ENCODE results near the gene LMTK2.

LMTK2 gene

GRCh38 chr7:98174334-98175259, 67.9 kb downstream of the LMTK2 start:
- DNase-seq (ENCODE audit: low read depth in 3 of 3, low spot score in 1 of 3): no peak

DNA sequence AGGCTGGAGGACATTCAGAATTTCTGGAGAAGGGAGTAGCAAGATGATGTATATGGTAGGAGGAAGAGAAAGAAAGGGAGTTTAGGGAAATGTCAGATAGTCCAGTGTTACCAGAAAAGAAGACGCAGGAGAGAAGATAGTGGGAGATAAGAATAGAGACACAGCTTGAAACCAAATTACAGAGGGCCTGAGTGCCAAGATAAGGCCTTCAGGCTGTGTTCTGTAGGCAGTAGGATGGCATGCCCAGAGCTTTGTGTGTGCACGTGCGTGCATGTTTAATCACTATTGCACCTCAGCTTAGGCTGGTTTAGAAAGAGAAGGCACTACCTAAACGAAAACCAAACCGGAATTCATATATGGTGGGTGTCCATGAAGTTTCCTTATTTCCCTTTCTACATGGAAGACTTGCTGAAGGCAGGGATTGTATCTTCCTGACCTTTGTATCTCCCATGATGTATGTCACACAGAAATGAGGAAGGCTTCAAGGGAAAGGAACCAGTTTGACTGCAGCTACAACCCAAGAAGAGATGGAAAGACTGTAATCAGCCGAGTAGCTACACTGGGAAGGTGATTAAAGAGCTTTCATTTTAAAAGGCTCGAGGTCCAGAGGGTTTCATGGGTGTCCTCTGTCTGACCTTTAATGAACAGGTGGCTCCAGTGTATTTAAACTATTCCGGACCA, 68.7 kb downstream of the LMTK2 start:
- DNase-seq (ENCODE audit: low read depth in 3 of 3, low spot score in 1 of 3): no peak

GRCh38 chr7:98177553-98177952, 70.9 kb downstream of the LMTK2 start:
- DNase-seq (ENCODE audit: low read depth in 3 of 3, low spot score in 1 of 3): no peak

DNA sequence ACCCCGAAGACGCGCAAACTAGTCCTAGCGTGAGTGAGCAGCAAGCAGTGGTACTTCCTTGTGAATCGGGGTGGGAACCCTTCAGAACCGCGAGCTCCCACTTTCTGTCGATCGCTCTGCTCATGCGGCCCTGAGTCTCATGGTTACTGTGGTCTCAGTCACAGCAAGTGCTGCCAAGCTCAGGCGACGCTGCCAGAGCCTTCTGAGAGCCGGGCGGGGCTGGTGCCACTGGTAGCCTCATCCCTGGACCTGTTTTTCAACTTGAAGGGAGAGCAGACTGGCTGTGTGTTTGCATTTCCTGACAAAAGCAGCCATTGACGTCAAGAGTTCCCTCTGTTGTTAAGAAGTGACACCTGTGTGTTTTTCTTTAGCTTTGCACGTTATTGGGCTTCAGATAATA, 71.7 kb downstream of the LMTK2 start:
- no peak for DNase-seq (ENCODE audit: low read depth in 3 of 3, low spot score in 1 of 3)

DNA sequence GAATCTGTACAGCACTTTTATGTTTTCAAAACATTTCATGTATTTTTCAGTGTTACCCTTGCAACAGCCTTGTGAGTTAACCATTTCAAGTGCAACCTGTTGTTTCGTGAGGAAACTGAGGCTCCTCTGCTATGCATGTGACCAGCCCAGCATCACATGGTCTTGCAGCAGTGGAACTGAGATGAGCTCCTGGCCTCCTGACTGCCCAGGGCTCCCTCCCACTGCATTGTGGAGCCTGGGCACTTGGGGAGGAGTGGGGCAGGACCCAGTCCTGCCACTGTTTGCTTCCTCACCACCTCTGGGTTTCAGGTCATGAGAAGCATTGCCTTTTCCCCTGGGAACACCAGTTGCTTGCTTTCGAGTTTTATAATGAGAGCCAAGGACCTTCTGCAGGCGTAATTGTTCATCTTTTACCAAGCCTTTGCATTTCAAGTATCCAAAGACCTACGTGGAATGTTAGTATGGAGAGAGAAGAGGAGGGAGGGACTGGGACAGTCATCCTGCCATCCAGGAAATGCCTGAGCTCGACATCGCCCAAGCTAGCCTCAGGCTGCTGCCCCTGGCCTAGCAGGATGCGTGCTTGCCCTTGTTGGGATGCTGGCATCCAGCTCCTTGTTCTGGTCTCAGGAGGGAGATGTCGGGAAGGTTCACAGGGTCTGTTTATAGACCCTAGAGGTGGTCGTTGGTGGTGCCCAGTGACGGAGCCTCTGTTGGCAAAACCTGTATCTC, 72.3 kb downstream of the LMTK2 start:
- no peak for DNase-seq (ENCODE audit: low read depth in 3 of 3, low spot score in 1 of 3)

- DNase-seq (ENCODE audit: low read depth in 3 of 3, low spot score in 1 of 3): no peak
These were observed 74.1 kb downstream of the LMTK2 start for GRCh38 chr7:98180751-98181150.

GRCh38 chr7:98185101-98185500, 78.4 kb downstream of the LMTK2 start:
- DNase-seq (ENCODE audit: low read depth in 3 of 3, low spot score in 1 of 3): no peak

GRCh38 chr7:98186452-98187137, 79.9 kb downstream of the LMTK2 start:
- no peak for DNase-seq (ENCODE audit: low read depth in 3 of 3, low spot score in 1 of 3)

DNA sequence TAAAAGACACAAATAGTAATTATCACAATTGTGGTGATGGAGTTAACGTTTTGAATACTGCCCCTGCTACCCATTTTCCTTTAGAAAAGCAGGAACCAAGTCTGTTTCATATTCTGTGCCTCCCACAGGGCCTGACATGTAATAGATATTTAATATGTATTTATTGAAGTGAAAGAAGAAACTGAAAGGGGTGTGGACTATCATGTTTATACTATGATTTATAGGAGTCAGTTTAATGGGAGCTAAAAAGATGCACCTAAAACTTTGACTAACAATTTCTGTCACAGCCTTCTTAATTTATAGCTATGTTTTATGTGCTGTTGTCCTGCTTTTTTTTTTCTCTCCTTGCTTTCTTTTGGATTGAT, 80.5 kb downstream of the LMTK2 start:
- DNase-seq (ENCODE audit: low read depth in 3 of 3, low spot score in 1 of 3): no peak

DNA sequence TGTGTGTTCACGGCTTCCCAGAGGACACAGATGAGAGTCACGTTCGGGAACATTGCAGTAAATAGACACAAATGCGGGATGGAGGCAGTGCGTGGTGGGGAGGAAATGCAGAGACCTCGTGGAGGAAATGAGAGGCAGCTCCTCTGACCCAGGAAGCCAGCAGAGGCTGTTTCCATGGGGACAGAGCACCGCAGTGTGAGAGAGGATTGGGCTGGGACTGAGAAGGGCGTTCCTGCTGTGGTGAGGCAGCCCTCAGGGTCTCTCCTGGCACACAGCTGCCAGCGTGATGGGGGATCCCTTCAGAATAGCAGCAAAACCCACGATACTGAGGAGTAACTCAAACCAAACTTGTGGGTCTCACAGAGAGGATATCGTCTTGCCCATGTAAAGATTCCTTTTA, 82.9 kb downstream of the LMTK2 start:
- no peak for DNase-seq (ENCODE audit: low read depth in 3 of 3, low spot score in 1 of 3)

- DNase-seq (ENCODE audit: low read depth in 3 of 3, low spot score in 1 of 3): no peak
These were observed 85.2 kb downstream of the LMTK2 start for GRCh38 chr7:98191668-98192431.

- DNase-seq (ENCODE audit: low read depth in 3 of 3, low spot score in 1 of 3): no peak
These were observed 86.3 kb downstream of the LMTK2 start for GRCh38 chr7:98192781-98193457.

DNA sequence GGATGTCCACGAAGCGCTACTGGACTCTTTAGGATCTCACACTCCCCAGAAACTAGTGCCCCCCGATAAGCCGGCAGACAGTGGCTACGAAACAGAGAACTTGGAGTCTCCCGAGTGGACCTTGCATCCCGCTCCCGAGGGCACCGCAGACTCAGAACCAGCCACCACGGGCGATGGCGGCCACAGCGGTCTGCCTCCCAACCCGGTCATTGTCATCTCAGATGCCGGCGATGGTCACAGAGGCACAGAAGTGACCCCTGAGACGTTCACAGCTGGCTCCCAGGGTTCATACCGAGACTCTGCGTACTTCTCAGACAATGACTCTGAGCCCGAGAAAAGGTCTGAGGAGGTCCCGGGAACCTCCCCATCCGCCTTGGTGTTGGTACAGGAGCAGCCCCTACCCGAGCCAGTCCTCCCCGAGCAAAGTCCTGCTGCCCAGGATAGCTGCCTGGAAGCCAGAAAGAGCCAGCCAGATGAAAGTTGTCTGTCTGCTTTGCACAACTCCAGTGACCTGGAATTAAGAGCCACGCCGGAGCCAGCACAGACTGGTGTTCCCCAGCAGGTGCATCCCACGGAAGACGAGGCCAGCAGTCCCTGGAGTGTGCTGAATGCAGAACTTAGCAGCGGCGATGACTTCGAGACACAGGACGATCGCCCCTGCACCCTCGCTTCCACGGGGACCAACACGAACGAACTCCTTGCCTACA, 87.0 kb downstream of the LMTK2 start:
- no peak for DNase-seq (ENCODE audit: low read depth in 3 of 3, low spot score in 1 of 3)

DNA sequence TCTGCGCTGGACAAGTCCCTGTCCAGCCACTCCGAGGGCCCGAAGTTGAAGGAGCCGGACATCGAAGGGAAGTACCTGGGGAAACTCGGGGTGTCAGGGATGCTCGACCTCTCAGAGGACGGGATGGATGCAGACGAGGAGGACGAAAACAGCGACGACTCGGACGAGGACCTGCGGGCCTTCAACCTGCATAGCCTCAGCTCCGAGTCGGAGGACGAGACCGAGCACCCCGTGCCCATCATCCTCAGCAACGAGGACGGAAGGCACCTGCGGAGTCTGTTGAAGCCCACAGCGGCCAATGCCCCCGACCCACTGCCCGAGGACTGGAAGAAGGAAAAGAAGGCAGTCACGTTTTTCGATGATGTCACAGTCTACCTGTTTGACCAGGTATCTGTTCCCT, 87.5 kb downstream of the LMTK2 start:
- no peak for DNase-seq (ENCODE audit: low read depth in 3 of 3, low spot score in 1 of 3)

DNA sequence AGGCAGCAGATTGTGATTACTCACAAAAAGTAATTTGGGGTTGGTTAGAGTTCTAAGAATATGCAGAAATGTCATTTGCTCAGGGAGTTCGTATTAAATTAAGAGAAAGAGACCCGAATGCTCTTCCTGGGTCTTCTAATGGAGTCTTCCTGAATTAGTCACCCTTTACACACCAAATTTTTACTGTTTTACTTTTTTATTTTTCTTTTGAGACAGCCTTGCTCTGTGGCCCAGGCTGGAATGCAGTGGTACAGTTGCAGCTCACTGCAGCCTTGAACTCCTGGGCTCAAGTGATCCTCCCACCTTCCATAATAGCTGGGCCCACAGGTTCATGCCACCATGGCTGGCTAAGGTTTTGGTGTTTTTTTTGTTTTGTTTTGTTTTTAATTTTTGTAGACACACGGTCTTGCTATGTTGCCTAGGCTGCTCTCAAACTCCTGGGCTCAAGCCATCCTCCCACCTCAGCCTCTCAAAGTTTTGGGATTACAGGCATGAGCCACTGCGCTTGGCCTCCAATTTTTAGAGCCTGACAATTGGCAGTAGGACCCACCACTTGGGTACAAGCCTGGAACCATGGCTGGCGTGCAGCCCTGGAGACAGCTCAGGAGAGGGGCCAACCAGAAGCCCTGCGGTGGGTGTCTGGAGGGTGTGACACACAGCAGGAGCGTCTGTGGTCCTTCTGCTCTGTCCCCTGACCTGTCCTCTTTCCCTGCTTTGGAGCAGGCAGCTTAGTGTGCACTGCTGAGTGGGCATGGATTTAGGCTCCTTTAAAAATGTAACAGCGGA, 88.2 kb downstream of the LMTK2 start:
- no peak for DNase-seq (ENCODE audit: low read depth in 3 of 3, low spot score in 1 of 3)

DNA sequence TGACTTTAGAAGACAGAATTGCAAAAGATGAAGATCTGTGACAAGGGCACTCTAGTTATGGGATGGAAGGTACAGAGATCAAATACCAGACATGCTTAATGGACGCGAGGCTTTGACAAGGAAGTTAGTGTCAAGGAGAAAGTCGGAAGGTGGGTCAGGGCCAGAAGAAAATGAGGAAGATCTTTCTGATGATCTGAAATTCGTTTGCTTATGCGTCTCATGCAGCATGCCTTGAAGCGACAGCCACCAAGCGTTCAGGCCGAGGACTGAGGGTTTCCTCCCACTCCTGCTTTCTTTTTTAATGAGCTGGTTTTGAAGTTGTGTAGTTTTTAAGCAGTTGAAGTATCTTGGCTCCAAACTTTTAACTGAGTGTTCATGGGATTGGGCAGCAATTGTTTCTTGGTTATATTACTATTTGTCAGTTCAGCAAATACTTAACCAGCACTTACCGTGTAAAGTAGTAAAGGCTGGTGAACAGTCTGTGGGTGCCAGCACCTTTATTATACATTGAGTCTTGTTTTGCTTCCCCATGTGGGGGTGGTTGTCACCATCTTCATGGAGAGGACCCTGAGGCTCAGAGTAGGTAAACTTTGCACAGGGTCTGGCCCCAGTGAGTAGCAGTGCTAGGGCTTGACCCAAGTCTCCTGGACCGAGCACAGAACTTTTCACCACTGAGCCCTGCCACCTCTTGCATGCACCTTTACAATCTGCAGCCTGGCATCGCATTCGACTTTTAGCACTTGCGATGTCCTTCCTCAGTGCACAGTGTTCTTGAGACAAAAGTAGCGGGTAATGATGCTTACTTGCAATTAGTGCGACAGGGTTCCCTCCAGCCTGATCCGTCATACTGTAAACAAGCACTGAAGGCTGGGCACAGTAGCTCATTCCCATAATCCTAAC, 90.3 kb downstream of the LMTK2 start:
- DNase-seq (ENCODE audit: low read depth in 3 of 3, low spot score in 1 of 3): no peak

- DNase-seq (ENCODE audit: low read depth in 3 of 3, low spot score in 1 of 3): no peak
These were observed 92.5 kb downstream of the LMTK2 start for GRCh38 chr7:98199131-98199530.

DNA sequence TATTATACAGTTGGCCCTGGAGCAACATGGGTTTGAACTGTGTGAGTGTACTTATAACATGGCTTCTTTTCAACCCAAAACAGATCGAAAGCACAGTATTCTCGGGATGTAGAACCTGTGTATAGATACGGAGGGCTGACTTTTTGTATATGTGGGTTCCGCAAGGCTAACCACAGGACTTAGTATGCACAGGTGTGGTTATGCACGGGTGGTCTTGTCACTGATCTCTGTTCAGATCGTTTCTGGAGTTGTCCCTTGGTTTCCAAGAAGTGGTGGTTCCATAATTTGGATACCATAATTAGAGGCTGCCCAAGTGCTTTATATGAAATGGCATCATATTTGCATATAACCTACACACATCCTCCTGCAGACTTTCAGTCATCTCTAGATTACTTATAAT, 93.7 kb downstream of the LMTK2 start:
- no peak for DNase-seq (ENCODE audit: low read depth in 3 of 3, low spot score in 1 of 3)

Data from stimulated activated CD4-positive, alpha-beta T cell treated with anti-CD3 and anti-CD28 coated beads, TNF-alpha, amount 100 ng/mL, for 1 hour (primary cell).